ENCODE results near the gene CNGB1. TPM values are rescaled to one million over a fixed set of nuclear protein-coding genes. Genes with fewer than 3 reads are reported as not detected.
"Not testable (repeated sequence)": the region's sequence is repeated elsewhere in the genome, so short reads cannot be mapped to it uniquely, and the experiment has no call there.

Gene CNGB1
- total and polyA plus RNA-seq, 12 donors, result not detected

GRCh38 chr16:57899771-57900661, 70.9 kb downstream of the CNGB1 start:
- peak; percentile 64 to 78 for DNase-seq
- TF ChIP-seq CTCF (IDR thresholded peaks at IDR 0.05), result peak; percentile 61 to 95 (median 93)
- H3K36me3 ChIP-seq, result no peaks in the 10 kb centered on the region
- H3K27me3 ChIP-seq, result peaks cover 0 to 44% (median 22%) of the 10 kb centered on the region in 7 donors
- no peak overlapping the region for H3K4me3 ChIP-seq
- intact Hi-C loops (cut with DNase I), result loop anchor here (1.0 to 10.0 kb wide), 9 partner anchors 92 to 225 kb away; partner anchors contain the start of genes ZNF319 (in 6 of the 10), CFAP20 (in 5 of the 10) and USB1 (in 4 of the 10)
- no peaks in the 10 kb centered on the region for H3K9me3 ChIP-seq
- 34 to 36% methylated on average over 12 of the region's 12 CpGs for WGBS, 2 donors
- H3K27ac ChIP-seq, result no peak overlapping the region
- H3K4me1 ChIP-seq, result peaks cover 0 to 12% (median 0%) of the 10 kb centered on the region in 9 donors
- ATAC-seq, result peak; percentile 61 to 87 (median 76)

GRCh38 chr16:57898961-57899360, 72.0 kb downstream of the CNGB1 start:
- intact Hi-C loops (cut with DNase I), result loop anchor here in 6 of 10 donors (1.0 to 10.0 kb wide), 6 partner anchors 100 to 226 kb away; partner anchors contain the start of genes ZNF319 (in 4 of the 6), CFAP20 (in 2 of the 6) and USB1 (in 2 of the 6)
- no peak overlapping the region for H3K4me3 ChIP-seq
- no peak for TF ChIP-seq CTCF (IDR thresholded peaks at IDR 0.05)
- H3K27me3 ChIP-seq, result peaks cover 0 to 38% (median 20%) of the 10 kb centered on the region in 7 donors
- WGBS, 2 donors, result 69 to 72% methylated on average over 5 of the region's 5 CpGs
- no peaks in the 10 kb centered on the region for H3K36me3 ChIP-seq
- no peak for ATAC-seq
- peaks cover 0 to 21% (median 0%) of the 10 kb centered on the region in 9 donors for H3K4me1 ChIP-seq
- no peaks in the 10 kb centered on the region for H3K9me3 ChIP-seq
- H3K27ac ChIP-seq, result no peak overlapping the region
- no peak for DNase-seq

- peaks cover 0 to 30% (median 0%) of the 10 kb centered on the region in 9 donors for H3K4me1 ChIP-seq
- intact Hi-C loops (cut with DNase I), result loop anchor here in 5 of 10 donors (2.0 to 10.0 kb wide), 5 partner anchors 101 to 227 kb away; partner anchors contain the start of genes CFAP20 (in 2 of the 5), USB1 (in 2 of the 5) and ZNF319 (in 2 of the 5)
- no peak overlapping the region for H3K27ac ChIP-seq
- no peak for DNase-seq
- TF ChIP-seq CTCF (IDR thresholded peaks at IDR 0.05), result no peak
- no peaks in the 10 kb centered on the region for H3K36me3 ChIP-seq
- no peaks in the 10 kb centered on the region for H3K9me3 ChIP-seq
- WGBS, 2 donors, result 74 to 84% methylated on average over 4 of the region's 4 CpGs
- peaks cover 0 to 28% (median 12%) of the 10 kb centered on the region in 7 donors for H3K27me3 ChIP-seq
- no peak overlapping the region for H3K4me3 ChIP-seq
- ATAC-seq, result no peak
Measured at GRCh38 chr16:57897996-57898395, 72.9 kb downstream of the CNGB1 start.

- no peak for TF ChIP-seq CTCF (IDR thresholded peaks at IDR 0.05)
- Histone ChIP-seq H3K27me3 (peaks cover 0 to 25% (median 7%) of the 10 kb centered on the region in 7 donors), H3K4me3 (no peak overlapping the region), H3K36me3 (no peaks in the 10 kb centered on the region), H3K27ac (no peak overlapping the region), H3K4me1 (peaks cover 0 to 38% (median 0%) of the 10 kb centered on the region in 9 donors), H3K9me3 (no peaks in the 10 kb centered on the region)
- 76 to 79% methylated on average over 18 of the region's 18 CpGs for WGBS, 2 donors
- ATAC-seq, result no peak
- intact Hi-C loops (cut with DNase I), result loop anchor here in 3 of 10 donors (5.0 to 10.0 kb wide), 2 partner anchors 225 to 228 kb away; partner anchors contain the start of gene CFAP20 (in 2 of the 3)
- DNase-seq, result no peak
Measured at GRCh38 chr16:57897053-57897784, 73.7 kb downstream of the CNGB1 start.

- not testable (repeated sequence) for H3K4me3 ChIP-seq, DNase-seq, H3K27me3 ChIP-seq, ATAC-seq, H3K9me3 ChIP-seq, H3K36me3 ChIP-seq
- intact Hi-C loops (cut with DNase I), result loop anchor here in 3 of 10 donors (5.0 to 10.0 kb wide), 2 partner anchors 227 to 230 kb away; partner anchors contain the start of gene CFAP20 (in 2 of the 3)
- WGBS, 2 donors, result 94 to 97% methylated on average over 3 of the region's 3 CpGs
- peak overlapping the region in 1 of 10 donors; percentile 90 for H3K27ac ChIP-seq
- peaks cover 0 to 58% (median 0%) of the 10 kb centered on the region in 9 donors for H3K4me1 ChIP-seq
Measured at GRCh38 chr16:57895081-57895547, 75.8 kb downstream of the CNGB1 start.

Data from heart right ventricle (tissue), 16 donors.